Adrenal gland (tissue), 12 donors: ENCODE data around the gene PPP1R14D. TPM values are rescaled to one million over a fixed set of nuclear protein-coding genes. Genes with fewer than 3 reads are reported as not detected.

Source experiments
- DNase-seq, 7 donors: peaks; one replicate each; pipeline ENCODE4 v3.0.0-alpha.2; 2019 to 2020
- H3K27ac ChIP-seq, 5 donors: fragments of 200-600 bp; sonication (generic) in 4 of 5; 1 replicate in 3 of 5; 2 replicates in 2 of 5; pipeline versions ENCODE4 v1.5.1 to v1.8.0; 2016 to 2020; ENCODE audit warnings: mild to moderate bottlenecking in 1 of 5
- H3K27me3 ChIP-seq: fragments of 200-600 bp; 2 replicates; pipeline ENCODE4 v1.8.0; 2021
- H3K36me3 ChIP-seq, 2 donors: fragments of 200-600 bp; replicated peaks in 1 of 2; 1 replicate in 1 of 2; 2 replicates in 1 of 2; pipeline versions ENCODE4 v1.5.1 to v1.8.0; 2018 to 2022
- H3K4me1 ChIP-seq, 2 donors: fragments of 200-600 bp; replicated peaks in 1 of 2; 1 replicate in 1 of 2; 2 replicates in 1 of 2; pipeline versions ENCODE4 v1.5.1 to v1.8.0; 2018 to 2021
- H3K4me3 ChIP-seq, 4 donors: fragments of 200-600 bp; sonication (generic) in 3 of 4; one replicate each; pipeline ENCODE4 v1.5.1; 2016 to 2018
- H3K9me3 ChIP-seq, 3 donors: fragments of 200-600 bp; sonication (generic) in 1 of 3; replicated peaks in 1 of 3; 1 replicate in 2 of 3; 2 replicates in 1 of 3; pipeline versions ENCODE4 v1.5.1 to v1.8.0; 2016 to 2021
- CTCF ChIP-seq, 6 experiments: fragments of 450-650 bp in 4 of 6; fragments of 200-600 bp in 2 of 6; sonication (generic) in 1 of 6; IDR thresholded peaks; 1 replicate in 5 of 6; 2 replicates in 1 of 6; pipeline versions ENCODE4 v1.5.1 to v1.8.0; 2016 to 2021; ENCODE audit warnings: antibody characterized with exemption in 6 of 6, mild to moderate bottlenecking in 2 of 6, moderate library complexity in 1 of 6
- POLR2A ChIP-seq, 2 donors: fragments of 450-650 bp; IDR thresholded peaks; one replicate each; pipeline ENCODE4 v1.6.1; 2017; ENCODE audit warnings: antibody characterized with exemption in 2 of 2, mild to moderate bottlenecking in 2 of 2, moderate library complexity in 1 of 2
- WGBS, 4 donors: extraction: QIAGEN DNeasy Blood & Tissue Kit in 2 of 4; methylation state at CpG; one replicate each; pipeline versions ENCODE4 v1.1.5 to v1.1.7; 2013 to 2017; 5-methylcytosine and 5-hydroxymethylcytosine counted together
- intact Hi-C, 2 donors: fragments of 100-400 bp; cut with DNase I; formaldehyde crosslinking; loops; one replicate each; pipeline versions ENCODE4 v1.14.1 to v1.15.0; 2022 to 2023
- polyA plus RNA-seq, 3 donors: library from polyadenylated mRNA; stranded (reverse); fragments of 200-250 nt in 2 of 3; fragments of 350-450 nt in 1 of 3; fragmentation: Illumina TruSeq in 1 of 3; extraction: RNeasy Lipid Tissue Mini Kit (QIAGEN cat#74804) in 1 of 3; gene quantifications; one replicate each; pipeline ENCODE4 v1.2.3, GENCODE V29; 2013 to 2014
- total RNA-seq, 9 donors: library from RNA; depleted of rRNA in 4 of 9; stranded (reverse); fragments of >200 nt in 4 of 9; fragments of 120-200 nt in 1 of 9; fragmentation: NEBNext Ultra II Directional in 1 of 9; extraction: Animal tissue kit (Norgen Biotek cat#: 25700) in 1 of 9; gene quantifications; one replicate each; pipeline versions ENCODE4 v1.1.0 to v1.2.4, GENCODE V29; 2013 to 2023
- donor health status: healthy with polysubstance abuse.
- donor health status: Bipolar disorder and iron deficiency.
- donor health status: DM: yes; HTN: yes; CAD: no.
- donor health status: DM: no; HTN: no; CAD: no.
- donor health status: DM: no; HTN: no; CAD: no.
- donor health status: DM: yes; HTN: yes; CAD: no.

The PPP1R14D gene
- total and polyA plus RNA-seq, 12 donors, result not detected

GRCh38 chr15:40859206-40859851, 30.8 kb upstream of the PPP1R14D start:
- TF ChIP-seq POLR2A (IDR thresholded peaks at IDR 0.05), result no peak
- peak; percentile 38 to 64 (median 56) for TF ChIP-seq CTCF (IDR thresholded peaks at IDR 0.05)
- 41 to 56% (median 44%) methylated on average over 14 to 18 of the region's 18 CpGs for WGBS, 4 donors
- Histone ChIP-seq H3K4me3 (no peak overlapping the region), H3K27ac (no peak overlapping the region), H3K36me3 (no peaks in the 10 kb centered on the region), H3K4me1 (peaks cover 0 to 5% of the 10 kb centered on the region in 2 donors), H3K9me3 (no peaks in the 10 kb centered on the region), H3K27me3 (no peaks in the 10 kb centered on the region)
- intact Hi-C loops, result loop anchor here (2.0 to 5.0 kb wide), 2 partner anchors 33 kb away; partner anchors contain the start of gene VPS18 (in 1 of the 2)
- peak; percentile 71 to 88 (median 79) for DNase-seq

DNA sequence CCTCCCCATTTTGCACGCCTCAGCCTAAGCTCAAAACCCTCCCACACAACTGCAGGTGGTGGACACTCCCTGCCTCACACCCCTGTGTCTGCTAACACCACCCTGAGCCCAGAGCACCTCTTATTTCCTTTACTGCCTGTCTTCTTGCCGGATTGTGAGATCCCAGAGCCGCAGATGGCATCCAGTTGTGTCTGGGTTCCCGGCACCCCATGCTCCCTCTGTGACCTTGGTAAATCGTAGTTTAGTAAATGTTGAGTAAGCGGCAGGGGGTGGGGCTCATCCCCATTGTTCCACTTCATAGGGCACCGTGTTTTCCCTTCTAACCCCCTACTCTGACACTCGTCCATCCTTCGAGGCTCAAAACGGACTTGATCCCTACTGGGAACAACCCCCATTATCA, 30.2 kb upstream of the PPP1R14D start:
- DNase-seq, result peak in 5 of 7 donors; percentile 30 to 67 (median 38)
- Histone ChIP-seq H3K9me3 (no peaks in the 10 kb centered on the region), H3K4me3 (no peak overlapping the region), H3K27me3 (no peaks in the 10 kb centered on the region), H3K36me3 (no peaks in the 10 kb centered on the region), H3K27ac (no peak overlapping the region), H3K4me1 (peaks cover 0 to 5% of the 10 kb centered on the region in 2 donors)
- TF ChIP-seq POLR2A (IDR thresholded peaks at IDR 0.05) (no peak), CTCF (IDR thresholded peaks at IDR 0.05) (no peak)
- intact Hi-C loops, result loop anchor here (2.0 to 5.0 kb wide), 2 partner anchors 34 kb away; partner anchors contain the start of gene VPS18 (in 1 of the 2)
- WGBS, 4 donors, result 39 to 57% (median 46%) methylated on average over 10 of the region's 10 CpGs

DNA sequence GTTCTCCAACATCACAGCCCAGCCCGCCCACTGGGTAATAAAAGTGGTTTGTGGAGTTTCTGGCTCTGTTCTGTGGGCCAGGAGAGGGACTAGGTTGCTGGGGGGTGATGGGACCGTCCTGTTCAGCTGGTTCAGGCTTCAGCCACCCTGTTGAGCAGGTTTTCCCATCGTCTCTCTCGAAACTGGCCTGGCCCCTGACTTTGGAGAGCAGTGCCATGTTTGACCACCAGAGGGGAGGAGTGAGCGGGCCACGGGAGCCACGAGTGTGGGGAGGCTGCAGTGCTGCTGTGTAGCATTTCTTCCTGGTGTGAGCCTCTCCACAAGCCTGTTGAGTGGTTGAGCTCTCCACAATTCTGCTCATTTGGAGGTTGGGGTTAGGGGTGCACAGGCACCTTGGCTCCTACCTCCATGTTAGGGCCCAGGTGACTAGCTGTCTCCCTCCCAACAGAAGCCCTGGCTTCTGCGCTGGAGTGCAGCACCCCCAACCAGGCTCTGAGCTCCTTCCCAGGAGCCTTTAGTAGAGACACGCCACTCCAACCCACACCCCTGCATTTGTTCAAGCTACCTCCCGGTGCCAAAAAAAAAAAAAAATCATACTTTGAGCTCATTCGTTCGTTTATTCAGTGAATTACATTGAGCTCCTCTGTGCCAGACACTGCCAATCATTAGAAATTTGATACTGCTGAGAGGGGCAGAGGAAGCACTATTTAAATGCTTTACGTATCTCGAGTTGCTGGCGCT, 29.3 kb upstream of the PPP1R14D start:
- intact Hi-C loops, result loop anchor here (2.0 to 5.0 kb wide), 2 partner anchors 35 kb away; partner anchors contain the start of gene VPS18 (in 1 of the 2)
- peak; percentile 87 to 95 (median 92) for TF ChIP-seq CTCF (IDR thresholded peaks at IDR 0.05)
- TF ChIP-seq POLR2A (IDR thresholded peaks at IDR 0.05), result no peak
- WGBS, 4 donors, result 24 to 33% (median 27%) methylated on average over 15 of the region's 15 CpGs

DNA sequence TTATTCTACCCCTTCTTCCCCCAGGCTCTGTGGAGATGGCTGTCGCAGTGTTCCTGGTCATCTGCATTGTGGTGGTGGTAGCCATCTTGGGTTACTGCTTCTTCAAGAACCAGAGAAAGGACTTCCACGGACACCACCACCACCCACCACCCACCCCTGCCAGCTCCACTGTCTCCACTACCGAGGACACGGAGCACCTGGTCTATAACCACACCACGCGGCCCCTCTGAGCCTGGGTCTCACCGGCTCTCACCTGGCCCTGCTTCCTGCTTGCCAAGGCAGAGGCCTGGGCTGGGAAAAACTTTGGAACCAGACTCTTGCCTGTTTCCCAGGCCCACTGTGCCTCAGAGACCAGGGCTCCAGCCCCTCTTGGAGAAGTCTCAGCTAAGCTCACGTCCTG, 28.2 kb upstream of the PPP1R14D start:
- WGBS, 4 donors, result 53 to 73% (median 61%) methylated on average over 6 to 8 of the region's 8 CpGs
- Histone ChIP-seq H3K27ac (no peak overlapping the region), H3K9me3 (no peaks in the 10 kb centered on the region), H3K27me3 (no peaks in the 10 kb centered on the region), H3K4me1 (peaks cover 0 to 5% of the 10 kb centered on the region in 2 donors), H3K4me3 (no peak overlapping the region), H3K36me3 (no peaks in the 10 kb centered on the region)
- no peak for TF ChIP-seq POLR2A (IDR thresholded peaks at IDR 0.05)
- no peak for DNase-seq
- intact Hi-C loops, result loop anchor here in 1 of 2 donors (5.0 kb wide), 1 partner anchor 36 kb away; the partner anchor contains the start of gene VPS18

More for the DNA sequence above, 29.3 kb upstream of the PPP1R14D start:
- Histone ChIP-seq H3K4me3 (no peak overlapping the region), H3K27ac (no peak overlapping the region), H3K9me3 (no peaks in the 10 kb centered on the region), H3K36me3 (no peaks in the 10 kb centered on the region), H3K27me3 (no peaks in the 10 kb centered on the region), H3K4me1 (peaks cover 0 to 5% of the 10 kb centered on the region in 2 donors)
- DNase-seq, result peak; percentile 63 to 87 (median 75)
